Sigmoid colon (tissue), 3 donors: ENCODE data around the gene COL6A1.

Experiments
- CTCF ChIP-seq, 4 experiments: fragments of 450-650 bp in 3 of 4; fragments of 200-600 bp in 1 of 4; IDR thresholded peaks; one replicate each; pipeline ENCODE4 v1.5.1; 2016 to 2019; ENCODE audit warnings: antibody characterized with exemption in 4 of 4, mild to moderate bottlenecking in 3 of 4, moderate library complexity in 2 of 4
- POLR2A ChIP-seq, 2 donors: fragments of 450-650 bp; IDR thresholded peaks; one replicate each; pipeline ENCODE4 v1.6.1; 2016; ENCODE audit warnings: antibody characterized with exemption in 2 of 2, mild to moderate bottlenecking in 2 of 2, moderate library complexity in 2 of 2

GRCh38 chr21:46025113-46025770 lies 43.7 kb downstream of the COL6A1 start:
- TF ChIP-seq CTCF (IDR thresholded peaks at IDR 0.05) (no peak), POLR2A (IDR thresholded peaks at IDR 0.05) (no peak)
